H9 (cell line): ENCODE measurements around the gene UBALD1. TPM values are rescaled to one million over a fixed set of nuclear protein-coding genes. Genes with fewer than 3 reads are reported as not detected.

Experiments used
- DNase-seq: peaks from one replicate; pipeline ENCODE4 v3.0.0-alpha.2; 2017
- H2AFZ ChIP-seq: one replicate; pipeline ENCODE4 v1.6.1; 2013; ENCODE audit warnings: mild to moderate bottlenecking, low read length, control low read depth, moderate library complexity
- H2AK5ac ChIP-seq: 2 replicates; pipeline ENCODE4 v1.6.1; 2013; ENCODE audit warnings: low read length, control low read depth, mixed read lengths; ENCODE audit not compliant: insufficient read length
- H2BK120ac ChIP-seq: one replicate; pipeline ENCODE4 v1.6.1; 2013; ENCODE audit warnings: low read depth, mild to moderate bottlenecking, low read length, control low read depth, inconsistent platforms; ENCODE audit not compliant: poor library complexity, severe bottlenecking
- H2BK12ac ChIP-seq: 2 replicates; pipeline ENCODE4 v1.6.1; 2013; ENCODE audit warnings: low read length, control low read depth, mixed read lengths, low read depth; ENCODE audit not compliant: insufficient read length
- H2BK15ac ChIP-seq: 2 replicates; pipeline ENCODE4 v1.6.1; 2013; ENCODE audit warnings: low read depth, low read length, control low read depth
- H2BK20ac ChIP-seq: one replicate; pipeline ENCODE4 v1.6.1; 2013; ENCODE audit warnings: low read depth, mild to moderate bottlenecking, low read length, control low read depth, inconsistent platforms; ENCODE audit not compliant: poor library complexity, severe bottlenecking
- H2BK5ac ChIP-seq: 2 replicates; pipeline ENCODE4 v1.6.1; 2013; ENCODE audit warnings: low read length, control low read depth, mixed read lengths; ENCODE audit not compliant: insufficient read length
- H3K14ac ChIP-seq: 2 replicates; pipeline ENCODE4 v1.6.1; 2013; ENCODE audit warnings: low read length, control low read depth; ENCODE audit not compliant: insufficient read depth
- H3K18ac ChIP-seq: 2 replicates; pipeline ENCODE4 v1.6.1; 2013; ENCODE audit warnings: low read depth, mild to moderate bottlenecking, mixed read lengths, low read length, control low read depth; ENCODE audit not compliant: insufficient read length
- H3K23ac ChIP-seq: 2 replicates; pipeline ENCODE4 v1.6.1; 2013; ENCODE audit warnings: low read length, control low read depth, mixed read lengths, low read depth; ENCODE audit not compliant: insufficient read length
- H3K23me2 ChIP-seq: 2 replicates; pipeline ENCODE4 v1.6.1; 2013; ENCODE audit warnings: low read depth, mild to moderate bottlenecking, mixed read lengths, low read length, control low read depth; ENCODE audit not compliant: insufficient read length, poor library complexity, severe bottlenecking
- H3K27ac ChIP-seq: 2 replicates; pipeline ENCODE4 v1.5.1; 2013; ENCODE audit warnings: low read length, control low read depth, mixed read lengths, low read depth; ENCODE audit not compliant: insufficient read length
- H3K27me3 ChIP-seq: 2 replicates; pipeline ENCODE4 v1.6.1; 2013; ENCODE audit warnings: low read length, control low read depth, inconsistent platforms; ENCODE audit not compliant: insufficient read depth
- H3K4ac ChIP-seq: 2 replicates; pipeline ENCODE4 v1.6.1; 2013; ENCODE audit warnings: low read depth, mild to moderate bottlenecking, control low read depth, inconsistent platforms, low read length, moderate library complexity
- H3K4me1 ChIP-seq: 2 replicates; pipeline ENCODE4 v1.6.1; 2013; ENCODE audit warnings: low read length, control low read depth, inconsistent platforms; ENCODE audit not compliant: insufficient read depth
- H3K4me2 ChIP-seq: 2 replicates; pipeline ENCODE4 v1.6.1; 2013; ENCODE audit warnings: low read length, control low read depth, mixed read lengths; ENCODE audit not compliant: insufficient read length, insufficient read depth
- H3K56ac ChIP-seq: 2 replicates; pipeline ENCODE4 v1.6.1; 2013; ENCODE audit warnings: low read depth, mild to moderate bottlenecking, mixed read lengths, low read length, control low read depth; ENCODE audit not compliant: insufficient read length
- H3K79me1 ChIP-seq: 2 replicates; pipeline ENCODE4 v1.6.1; 2013; ENCODE audit warnings: low read depth, mild to moderate bottlenecking, moderate library complexity, low read length, control low read depth, inconsistent platforms; ENCODE audit not compliant: insufficient read depth, poor library complexity, severe bottlenecking
- H3K79me2 ChIP-seq: 2 replicates; pipeline ENCODE4 v1.6.1; 2013; ENCODE audit warnings: low read length, control low read depth, inconsistent platforms; ENCODE audit not compliant: insufficient read depth
- H3K9ac ChIP-seq: 2 replicates; pipeline ENCODE4 v1.6.1; 2013; ENCODE audit warnings: low read length, control low read depth, mixed read lengths; ENCODE audit not compliant: insufficient read length; ENCODE audit errors: extremely low read depth
- H3K9me3 ChIP-seq: one replicate; pipeline ENCODE4 v1.6.1; 2013; ENCODE audit warnings: low read depth, low read length, inconsistent platforms; ENCODE audit not compliant: control insufficient read depth
- H3T11ph ChIP-seq: one replicate; pipeline ENCODE4 v1.6.1; 2013; ENCODE audit warnings: mild to moderate bottlenecking, low read length, control low read depth, inconsistent platforms
- H4K20me1 ChIP-seq: one replicate; pipeline ENCODE4 v1.6.1; 2013; ENCODE audit not compliant: control insufficient read depth, insufficient read length, insufficient read depth
- H4K5ac ChIP-seq: 2 replicates; pipeline ENCODE4 v1.6.1; 2013; ENCODE audit warnings: low read depth, mild to moderate bottlenecking, mixed read lengths, low read length, control low read depth; ENCODE audit not compliant: insufficient read length
- H4K8ac ChIP-seq: replicated peaks from 2 replicates; pipeline ENCODE4 v1.6.1; 2013; ENCODE audit warnings: low read length, control low read depth, mixed read lengths, low read depth; ENCODE audit not compliant: insufficient read length
- H4K91ac ChIP-seq: 2 replicates; pipeline ENCODE4 v1.6.1; 2013; ENCODE audit warnings: low read depth, mild to moderate bottlenecking, moderate library complexity, mixed read lengths, low read length, control low read depth; ENCODE audit not compliant: insufficient read length
- H3K27ac Mint-ChIP-seq, 3 experiments: 2 replicates in 2 of 3; 3 replicates in 1 of 3; pipeline ENCODE4 v1.8.0; 2020 to 2021; ENCODE audit warnings: mixed read lengths in 3 of 3, mild to moderate bottlenecking in 1 of 3, moderate library complexity in 1 of 3
- H3K27me3 Mint-ChIP-seq: 2 replicates; pipeline ENCODE4 v1.8.0; 2021; ENCODE audit warnings: low read depth, mild to moderate bottlenecking, moderate library complexity, mixed read lengths
- H3K36me3 Mint-ChIP-seq, 3 experiments: 2 replicates in 2 of 3; 3 replicates in 1 of 3; pipeline ENCODE4 v1.8.0; 2020 to 2021; ENCODE audit warnings: low read depth in 3 of 3, mixed read lengths in 3 of 3; ENCODE audit not compliant: insufficient read depth in 1 of 3
- H3K4me1 Mint-ChIP-seq, 2 experiments: 2 replicates each; pipeline ENCODE4 v1.8.0; 2020; ENCODE audit warnings: mixed read lengths in 2 of 2
- H3K4me3 Mint-ChIP-seq, 2 experiments: 2 replicates in 1 of 2; 3 replicates in 1 of 2; pipeline ENCODE4 v1.8.0; 2020 to 2021; ENCODE audit warnings: mild to moderate bottlenecking in 2 of 2, mixed read lengths in 2 of 2, moderate library complexity in 1 of 2
- H3K9me3 Mint-ChIP-seq, 2 experiments: 2 replicates in 1 of 2; 3 replicates in 1 of 2; pipeline ENCODE4 v1.8.0; 2020; ENCODE audit warnings: mild to moderate bottlenecking in 2 of 2, mixed read lengths in 2 of 2, moderate library complexity in 1 of 2
- CTCF ChIP-seq: fragments of 200-600 bp; sonication (generic); conservative IDR thresholded peaks from 3 replicates; pipeline ENCODE4 v1.8.0; 2021; ENCODE audit warnings: antibody characterized with exemption, mild to moderate bottlenecking
- WGBS: extraction: QIAGEN DNeasy Blood & Tissue Kit; methylation state at CpG from one replicate; pipeline ENCODE4 v1.1.7; 2013; ENCODE audit warnings: missing lambda C conversion rate, low lambda C conversion rate, mixed read lengths; ENCODE audit not compliant: insufficient read length; ENCODE audit errors: extremely low coverage; 5-methylcytosine and 5-hydroxymethylcytosine counted together
- total RNA-seq: library from RNA; stranded (reverse); gene quantifications from 2 replicates; pipeline ENCODE4 v1.2.1, GENCODE V29; 2021

UBALD1 gene
- total RNA-seq, 1 experiment from 2014 or later = 80.9 TPM

- no peak for TF ChIP-seq CTCF
- H3K27ac ChIP-seq = no peak overlapping the region
- no peak overlapping the region for H2BK15ac ChIP-seq
- no peak overlapping the region for H2BK12ac ChIP-seq
- no peaks in the 10 kb centered on the region for H3K23me2 ChIP-seq
- H3K4me2 ChIP-seq = no peak overlapping the region
- no peaks in the 10 kb centered on the region for H3K4me1 ChIP-seq
- H4K5ac ChIP-seq = no peak overlapping the region
- H3K79me1 ChIP-seq = no peaks in the 10 kb centered on the region
- no peaks in the 10 kb centered on the region for H3K27me3 ChIP-seq
- Mint-ChIP-seq H3K9me3 (no peaks in the 10 kb centered on the region), H3K27me3 (peaks cover 4% of the 10 kb centered on the region), H3K36me3 (peaks cover 0 to 1% (median 0%) of the 10 kb centered on the region in 3 experiments; a peak in 1 of 7 replicates), H3K4me1 (peaks cover 13 to 27% of the 10 kb centered on the region in 2 experiments), H3K27ac (peak overlapping the region in 1 of 3 experiments; percentile 96; a peak in 3 of 7 replicates), H3K4me3 (no peak overlapping the region)
- WGBS = no CpG with 5 or more reads among the region's 18 CpGs
- no peak overlapping the region for H2BK20ac ChIP-seq
- no peak for DNase-seq
- H3K14ac ChIP-seq = no peak overlapping the region
- no peak overlapping the region for H3K23ac ChIP-seq
- no peak overlapping the region for H3T11ph ChIP-seq
- H2AFZ ChIP-seq = no peak overlapping the region
- H2BK5ac ChIP-seq = no peak overlapping the region
- no peaks in the 10 kb centered on the region for H3K79me2 ChIP-seq
- no peaks in the 10 kb centered on the region for H3K9me3 ChIP-seq
- no peak overlapping the region for H2AK5ac ChIP-seq
- no peak overlapping the region for H4K91ac ChIP-seq
- H4K20me1 ChIP-seq = no peaks in the 10 kb centered on the region
- no peak overlapping the region for H3K56ac ChIP-seq
- no peak overlapping the region for H3K9ac ChIP-seq
- no peak overlapping the region for H2BK120ac ChIP-seq
- no peak overlapping the region for H4K8ac ChIP-seq
- no peak overlapping the region for H3K4ac ChIP-seq
- no peak overlapping the region for H3K18ac ChIP-seq
Observed at GRCh38 chr16:4601036-4601863, 13.4 kb downstream of the UBALD1 start.
